Measurements from ENCODE around the gene STK11.

Gene STK11

DNA sequence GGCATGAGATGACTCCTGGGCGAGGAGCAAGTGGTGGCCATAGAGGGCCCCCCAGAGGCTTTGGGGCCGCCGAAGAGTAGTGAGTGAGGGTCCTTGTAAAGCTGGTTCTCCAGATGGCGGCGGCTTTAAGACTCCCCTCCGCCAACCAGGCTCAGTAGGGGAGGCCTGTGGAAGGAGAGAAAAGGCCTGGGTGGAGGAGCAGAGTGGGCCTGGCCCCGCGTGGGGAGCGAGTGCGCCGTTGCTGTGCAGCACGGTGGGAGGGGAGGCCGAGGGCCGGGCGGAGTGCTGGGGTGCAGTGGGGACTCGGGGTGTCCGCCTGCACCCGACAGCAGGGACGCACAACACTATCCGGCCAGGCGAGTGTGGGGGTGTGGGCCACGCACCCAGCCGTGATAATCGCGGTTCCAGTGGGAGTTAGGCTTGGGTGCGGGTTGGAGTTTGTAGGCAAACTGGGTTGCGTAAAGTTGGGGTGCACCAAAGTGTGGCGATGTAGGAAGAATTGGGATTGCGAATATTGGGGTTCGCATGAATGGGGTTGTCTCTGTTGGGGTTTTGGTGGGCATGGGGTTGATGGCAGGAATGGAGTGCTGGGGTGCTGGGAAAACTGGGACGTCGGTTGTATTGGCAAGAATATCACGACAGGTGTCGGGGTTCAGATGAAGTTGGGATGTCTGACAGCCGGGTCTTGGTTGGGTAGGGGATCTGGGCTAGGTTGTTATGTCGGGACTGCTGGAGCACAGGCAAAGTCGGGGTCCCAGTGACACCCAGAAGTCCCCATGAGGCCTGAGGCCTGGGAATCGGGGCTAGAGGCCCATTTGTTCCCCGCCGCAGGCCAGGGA is 62.9 kb downstream of the STK11 start:
- CTCF ChIA-PET, result interaction anchor here (1.0 to 18.0 kb wide), 7 partner anchors 11 to 105 kb away, joined by 3 to 491 read pairs (median 7); partner anchors contain the start of genes ATP5F1D and CBARP
- TF ChIP-seq, protein P1, sequence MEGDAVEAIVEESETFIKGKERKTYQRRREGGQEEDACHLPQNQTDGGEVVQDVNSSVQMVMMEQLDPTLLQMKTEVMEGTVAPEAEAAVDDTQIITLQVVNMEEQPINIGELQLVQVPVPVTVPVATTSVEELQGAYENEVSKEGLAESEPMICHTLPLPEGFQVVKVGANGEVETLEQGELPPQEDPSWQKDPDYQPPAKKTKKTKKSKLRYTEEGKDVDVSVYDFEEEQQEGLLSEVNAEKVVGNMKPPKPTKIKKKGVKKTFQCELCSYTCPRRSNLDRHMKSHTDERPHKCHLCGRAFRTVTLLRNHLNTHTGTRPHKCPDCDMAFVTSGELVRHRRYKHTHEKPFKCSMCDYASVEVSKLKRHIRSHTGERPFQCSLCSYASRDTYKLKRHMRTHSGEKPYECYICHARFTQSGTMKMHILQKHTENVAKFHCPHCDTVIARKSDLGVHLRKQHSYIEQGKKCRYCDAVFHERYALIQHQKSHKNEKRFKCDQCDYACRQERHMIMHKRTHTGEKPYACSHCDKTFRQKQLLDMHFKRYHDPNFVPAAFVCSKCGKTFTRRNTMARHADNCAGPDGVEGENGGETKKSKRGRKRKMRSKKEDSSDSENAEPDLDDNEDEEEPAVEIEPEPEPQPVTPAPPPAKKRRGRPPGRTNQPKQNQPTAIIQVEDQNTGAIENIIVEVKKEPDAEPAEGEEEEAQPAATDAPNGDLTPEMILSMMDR (IDR thresholded peaks at IDR 0.05; ENCODE audit: control extremely low read depth, extremely low read depth, low read depth, missing control alignments), result no peak
- no peak for DNase-seq (ENCODE audit: extremely low spot score)
- POLR2A ChIA-PET, result interaction anchor here (0.6 to 4.0 kb wide), 29 partner anchors 9 to 1208 kb away, joined by 3 to 65 read pairs (median 4); partner anchors contain the start of genes ATP5F1D, CNN2 and GADD45B

DNA sequence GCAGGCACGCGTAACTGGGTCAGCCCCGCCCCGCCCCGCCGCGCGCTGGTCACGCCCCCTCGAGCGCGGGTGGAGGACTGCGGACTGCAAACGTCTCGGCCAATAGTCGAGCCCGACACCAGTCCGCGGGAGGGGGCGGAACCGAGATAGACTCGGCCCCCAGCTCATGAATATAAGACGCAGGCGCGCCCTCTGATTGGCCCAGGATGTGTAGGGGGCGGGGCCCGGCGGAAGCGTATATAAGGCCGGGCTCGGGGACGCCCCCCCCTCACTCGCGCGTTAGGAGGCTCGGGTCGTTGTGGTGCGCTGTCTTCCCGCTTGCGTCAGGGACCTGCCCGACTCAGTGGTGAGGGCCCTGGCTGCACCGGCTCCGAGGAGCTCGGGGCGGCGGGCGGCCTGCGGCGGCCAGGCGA is 63.5 kb downstream of the STK11 start, which contains the start of gene CIRBP:
TSS of gene CIRBP (plus strand) at position 268 of the 413 bp plus-strand sequence. CDS start 1,602 bp downstream, outside the sequence.
- ChIA-PET CTCF (interaction anchor here (0.6 to 18.0 kb wide), 8 partner anchors 10 to 1245 kb away, joined by 3 to 491 read pairs (median 4); partner anchors contain the start of genes ATP5F1D and CBARP), POLR2A (interaction anchor here (0.6 to 4.0 kb wide), 30 partner anchors 10 to 1207 kb away, joined by 3 to 65 read pairs (median 4); partner anchors contain the start of genes ATP5F1D, CNN2 and GADD45B)
- DNase-seq (ENCODE audit: extremely low spot score), result peak; percentile 98

DNA sequence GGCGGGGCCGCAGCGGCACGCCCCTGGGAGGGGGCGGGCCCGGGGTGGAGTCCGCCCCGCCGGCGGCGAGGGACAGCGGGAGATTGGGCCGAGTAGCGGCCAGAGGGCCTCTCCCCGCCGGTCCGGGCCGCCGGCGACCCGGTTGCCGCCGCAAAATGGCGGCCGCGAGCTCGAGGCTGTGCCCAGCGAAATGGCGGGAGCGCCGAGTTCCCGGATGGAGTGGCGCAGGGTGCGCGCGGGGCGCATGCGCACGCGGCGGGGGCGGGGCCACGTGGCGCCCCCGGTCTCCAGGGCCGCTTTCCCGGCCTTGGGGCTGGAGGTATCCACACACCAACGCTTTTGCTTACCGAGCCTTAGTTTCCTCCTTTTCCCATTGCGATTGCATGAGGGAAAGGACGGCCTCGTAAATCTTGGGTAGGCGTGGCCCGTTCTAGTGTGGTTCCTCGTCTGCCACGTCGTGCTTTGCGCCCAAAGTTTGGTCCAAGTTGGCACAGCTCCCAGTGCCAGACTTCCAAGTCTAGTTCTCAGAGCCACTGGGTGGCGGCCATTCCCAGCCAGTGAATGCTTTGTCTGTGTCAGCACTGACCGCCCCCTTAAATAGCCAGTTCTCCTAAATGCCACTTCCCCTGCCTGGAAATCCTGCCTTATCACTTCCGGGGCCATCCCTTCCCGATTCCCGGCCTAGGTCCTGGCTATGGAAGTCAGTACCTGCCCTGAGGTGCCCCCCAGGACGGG is 64.1 kb downstream of the STK11 start:
- ChIA-PET POLR2A (interaction anchor here (0.7 to 4.0 kb wide), 19 partner anchors 10 to 1206 kb away, joined by 3 to 65 read pairs (median 4); partner anchors contain the start of genes ATP5F1D and GADD45B), CTCF (interaction anchor here (0.6 to 18.0 kb wide), 8 partner anchors 10 to 1244 kb away, joined by 3 to 491 read pairs (median 4); partner anchors contain the start of genes ATP5F1D and CBARP)
- DNase-seq (ENCODE audit: extremely low spot score), result peak; percentile 88
- TF ChIP-seq, protein P1 (IDR thresholded peaks at IDR 0.05; ENCODE audit: control extremely low read depth, extremely low read depth, low read depth, missing control alignments), result no peak

More for the DNA sequence above, 63.5 kb downstream of the STK11 start, which contains the start of gene CIRBP:
- TF ChIP-seq, protein P1 (IDR thresholded peaks at IDR 0.05; ENCODE audit: control extremely low read depth, extremely low read depth, low read depth, missing control alignments), result no peak

DNA sequence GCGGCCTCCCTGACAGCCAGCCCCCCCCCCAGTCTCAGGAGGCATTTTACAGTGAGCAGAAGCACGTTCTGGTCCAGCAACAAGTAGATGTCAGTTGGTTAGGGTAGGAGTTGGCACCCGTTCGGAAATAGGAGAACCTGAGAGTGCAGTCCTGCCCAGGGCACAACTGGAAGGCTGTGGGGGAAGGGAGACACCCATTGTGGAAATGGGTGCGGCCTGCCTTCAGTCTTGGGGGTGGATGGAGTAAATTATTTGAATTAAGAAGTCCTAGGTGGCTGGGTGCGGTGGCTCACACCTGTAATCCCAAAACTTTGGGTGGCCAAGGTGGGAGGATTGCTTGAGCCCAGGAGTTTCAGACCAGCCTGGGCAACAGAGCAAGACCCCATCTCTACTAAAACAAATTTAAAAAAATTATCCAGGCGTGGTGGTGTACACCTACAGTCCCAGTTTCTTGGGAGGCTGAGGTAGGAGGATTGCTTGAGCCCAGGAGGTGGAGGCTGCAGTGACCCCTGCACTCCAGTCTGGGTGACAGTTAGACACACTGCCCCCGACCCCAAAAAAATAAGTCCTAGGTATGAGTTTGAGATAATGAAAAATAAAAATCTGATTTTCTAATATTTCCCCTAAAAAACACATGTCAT is 64.8 kb downstream of the STK11 start:
- DNase-seq (ENCODE audit: extremely low spot score), result no peak
- TF ChIP-seq, protein P1 (IDR thresholded peaks at IDR 0.05; ENCODE audit: control extremely low read depth, extremely low read depth, low read depth, missing control alignments), result no peak
- POLR2A ChIA-PET, result no interaction called here
- CTCF ChIA-PET, result interaction anchor here (18.0 kb wide), 1 partner anchor 28 kb away, joined by 491 read pairs; the partner anchor contains the start of genes ATP5F1D and CBARP

DNA sequence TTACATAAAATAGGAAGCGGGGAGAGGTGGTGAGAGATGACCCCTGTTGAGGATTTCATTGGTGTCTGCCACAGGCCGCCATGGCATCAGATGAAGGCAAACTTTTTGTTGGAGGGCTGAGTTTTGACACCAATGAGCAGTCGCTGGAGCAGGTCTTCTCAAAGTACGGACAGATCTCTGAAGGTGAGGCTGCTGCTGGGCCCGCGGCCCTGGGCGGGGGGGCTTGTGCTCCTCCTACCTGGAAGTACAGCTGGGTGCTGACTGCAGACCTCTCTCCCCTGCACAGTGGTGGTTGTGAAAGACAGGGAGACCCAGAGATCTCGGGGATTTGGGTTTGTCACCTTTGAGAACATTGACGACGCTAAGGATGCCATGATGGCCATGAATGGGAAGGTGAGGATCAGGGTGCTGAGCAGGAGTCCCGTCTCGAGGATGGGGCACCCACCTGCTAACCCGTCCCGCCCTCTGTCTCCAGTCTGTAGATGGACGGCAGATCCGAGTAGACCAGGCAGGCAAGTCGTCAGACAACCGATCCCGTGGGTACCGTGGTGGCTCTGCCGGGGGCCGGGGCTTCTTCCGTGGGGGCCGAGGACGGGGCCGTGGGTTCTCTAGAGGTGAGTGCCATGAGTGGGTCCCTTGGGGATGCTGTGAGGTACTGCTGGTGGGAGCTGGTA is 65.4 kb downstream of the STK11 start:
- ChIA-PET POLR2A (interaction anchor here (1.4 kb wide), 1 partner anchor 27 kb away, joined by 6 read pairs; no protein-coding TSS in a partner anchor), CTCF (interaction anchor here (1.8 to 3.6 kb wide), 2 partner anchors 8 to 27 kb away, joined by 4 to 48 read pairs; no protein-coding TSS in a partner anchor)
- no peak for DNase-seq (ENCODE audit: extremely low spot score)
- TF ChIP-seq, protein P1 (IDR thresholded peaks at IDR 0.05; ENCODE audit: control extremely low read depth, extremely low read depth, low read depth, missing control alignments), result no peak
